GM12878 (cell line): Measurements from ENCODE around the gene GPR63. TPM values are rescaled to one million over a fixed set of nuclear protein-coding genes. Genes with fewer than 3 reads are reported as not detected.

ENCODE experiments used
- BCLAF1 ChIP-seq: fragments of 450-650 bp; IDR thresholded peaks from 2 replicates; pipeline ENCODE4 v1.6.1; 2017; ENCODE audit warnings: antibody characterized with exemption, mild to moderate bottlenecking, moderate library complexity
- E4F1 ChIP-seq: fragments of 450-650 bp; IDR thresholded peaks from 2 replicates; pipeline ENCODE4 v1.6.1; 2018; ENCODE audit warnings: borderline replicate concordance, mild to moderate bottlenecking; ENCODE audit not compliant: partially characterized antibody
- ELK1 ChIP-seq: IDR thresholded peaks from 2 replicates; pipeline ENCODE4 v1.6.1; 2012; ENCODE audit warnings: low read depth, low read length, improper control_type of control experiment
- IRF3 ChIP-seq: fragments of 450-650 bp; IDR thresholded peaks from 2 replicates; pipeline ENCODE4 v1.6.1; 2014; ENCODE audit warnings: mild to moderate bottlenecking
- SMARCA5 ChIP-seq: fragments of 450-650 bp; IDR thresholded peaks from 2 replicates; pipeline ENCODE4 v1.6.1; 2017; ENCODE audit warnings: mild to moderate bottlenecking
- SUZ12 ChIP-seq: fragments of 200-600 bp; sonication (generic); IDR thresholded peaks from one replicate; pipeline ENCODE4 v1.6.1; 2018; ENCODE audit warnings: antibody characterized with exemption, mild to moderate bottlenecking; ENCODE audit not compliant: unreplicated experiment
- ZNF274 ChIP-seq: IDR thresholded peaks from one replicate; pipeline ENCODE4 v1.8.0; 2011; ENCODE audit not compliant: insufficient read length, insufficient read depth
- polyA plus RNA-seq, 11 experiments: library from polyadenylated mRNA; depleted of rRNA in 4 of 11; unstranded in 6 of 11; stranded (reverse) in 5 of 11; fragments of >200 nt; fragmentation: Nextera tagmentation in 4 of 11; fragmentation: Illumina TruSeq in 1 of 11; extraction: Ambion mirVana in 4 of 11; extraction: Trizol in 1 of 11; gene quantifications; 1 replicate in 1 of 11; 2 replicates in 10 of 11; pipeline versions ENCODE4 v1.2.1 to v1.2.3, GENCODE V29; 2011 to 2016; ENCODE audit warnings: inconsistent platforms in 2 of 11, missing spikeins in 2 of 11, low read depth in 1 of 11
- total RNA-seq, 4 experiments: library from RNA; depleted of rRNA in 3 of 4; stranded (reverse); fragments of >200 nt in 3 of 4; fragmentation: Illumina TruSeq in 1 of 4; extraction: Trizol in 1 of 4; gene quantifications; 2 replicates each; pipeline versions ENCODE4 v1.2.1 to v1.2.3, GENCODE V29; 2013 to 2021

Gene GPR63
- total and polyA plus RNA-seq, 10 of the 15 experiments (the other 5 are each of a cell fraction or from before 2014, with no cell fraction given): 1.6 to 6.6 (median 3.5) TPM

- TF ChIP-seq BCLAF1 (no peak), E4F1 (no peak), IRF3 (no peak), SMARCA5 (no peak), ZNF274 (no peak), SUZ12 (no peak), ELK1 (no peak)
Measured at GRCh38 chr6:96811670-96812069, 25.6 kb downstream of the GPR63 start (continued).
